ENCODE data around the gene CDKN2B-AS1. TPM values are rescaled to one million over a fixed set of nuclear protein-coding genes. Genes with fewer than 3 reads are reported as not detected.

CDKN2B-AS1 gene
- total RNA-seq, 2 experiments from 2014 or later: 0.21 to 0.23 TPM

DNA sequence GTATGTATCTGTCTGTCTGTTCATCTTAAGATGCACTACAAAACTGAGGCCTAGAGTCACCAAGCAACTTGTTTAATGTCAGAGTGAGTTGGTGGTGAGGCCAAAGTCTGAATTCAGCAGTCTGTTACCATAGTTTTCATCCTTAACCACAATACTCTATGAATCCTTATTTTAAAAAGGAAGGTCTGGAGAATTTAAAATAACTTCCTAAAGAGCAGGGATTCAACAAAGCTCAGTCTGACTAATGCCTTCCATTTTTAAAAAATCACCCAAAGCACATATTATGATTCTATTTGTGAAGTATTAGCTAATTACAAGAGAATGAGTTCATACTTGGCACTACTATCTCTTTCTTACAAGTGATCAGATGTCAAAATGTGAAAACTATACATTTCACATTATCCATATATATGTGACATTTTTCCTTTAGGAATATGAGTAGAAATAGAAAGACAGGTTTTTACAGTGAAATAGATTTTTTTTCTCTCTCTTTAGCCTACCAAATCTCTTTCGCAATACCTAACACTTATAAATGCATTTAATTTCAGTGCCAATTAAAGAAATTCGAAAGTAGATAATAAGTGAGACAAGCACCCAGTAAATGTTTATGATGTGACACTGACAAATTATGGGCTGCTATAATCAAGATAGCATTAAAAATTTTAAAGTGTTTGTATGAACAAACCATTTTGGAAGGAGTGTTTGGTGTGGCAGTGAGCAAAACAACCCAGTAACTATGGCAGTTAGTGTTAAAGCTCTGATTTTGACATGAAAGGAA is 116.8 kb downstream of the CDKN2B-AS1 start:
- CTCF ChIA-PET: interaction anchor here (1.1 to 4.2 kb wide), 2 partner anchors 8 to 33 kb away, joined by 3 to 19 read pairs; no protein-coding TSS in a partner anchor
- Mint-ChIP-seq H3K27ac (no peak overlapping the region), H3K9me3 (ENCODE audit: low read depth) (no peaks in the 10 kb centered on the region), H3K27me3 (peaks cover 22% of the 10 kb centered on the region), H3K4me3 (no peak overlapping the region), H3K4me1 (no peaks in the 10 kb centered on the region), H3K36me3 (ENCODE audit: low read depth) (no peaks in the 10 kb centered on the region)
- intact Hi-C loops (cut with DNase I, micrococcal nuclease): no loop called here
- DNase-seq: no peak
- ATAC-seq: no peak
- POLR2A ChIA-PET: no interaction called here

DNA sequence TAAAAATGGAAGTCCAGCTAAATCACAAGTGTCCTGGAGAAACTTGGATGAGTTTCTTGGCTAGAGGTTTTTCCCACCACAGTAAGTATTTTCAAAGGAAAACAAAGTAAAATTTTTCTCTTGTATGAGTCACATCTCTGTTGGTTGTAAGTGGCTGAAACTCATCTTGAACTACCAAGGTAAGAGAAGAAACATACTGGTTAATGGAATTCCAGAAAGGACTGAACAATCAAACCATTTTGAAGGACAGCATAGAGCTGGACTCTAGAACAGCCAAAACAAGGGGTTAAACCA is 117.3 kb downstream of the CDKN2B-AS1 start:
- POLR2A ChIA-PET: no interaction called here
- Mint-ChIP-seq H3K4me3 (no peak overlapping the region), H3K9me3 (ENCODE audit: low read depth) (no peaks in the 10 kb centered on the region), H3K27me3 (peaks cover 27% of the 10 kb centered on the region), H3K36me3 (ENCODE audit: low read depth) (no peaks in the 10 kb centered on the region), H3K27ac (no peak overlapping the region), H3K4me1 (no peaks in the 10 kb centered on the region)
- DNase-seq: no peak
- CTCF ChIA-PET: interaction anchor here (1.1 kb wide), 1 partner anchor 34 kb away, joined by 3 read pairs; no protein-coding TSS in a partner anchor
- no peak for ATAC-seq
- intact Hi-C loops (cut with DNase I, micrococcal nuclease): no loop called here

DNA sequence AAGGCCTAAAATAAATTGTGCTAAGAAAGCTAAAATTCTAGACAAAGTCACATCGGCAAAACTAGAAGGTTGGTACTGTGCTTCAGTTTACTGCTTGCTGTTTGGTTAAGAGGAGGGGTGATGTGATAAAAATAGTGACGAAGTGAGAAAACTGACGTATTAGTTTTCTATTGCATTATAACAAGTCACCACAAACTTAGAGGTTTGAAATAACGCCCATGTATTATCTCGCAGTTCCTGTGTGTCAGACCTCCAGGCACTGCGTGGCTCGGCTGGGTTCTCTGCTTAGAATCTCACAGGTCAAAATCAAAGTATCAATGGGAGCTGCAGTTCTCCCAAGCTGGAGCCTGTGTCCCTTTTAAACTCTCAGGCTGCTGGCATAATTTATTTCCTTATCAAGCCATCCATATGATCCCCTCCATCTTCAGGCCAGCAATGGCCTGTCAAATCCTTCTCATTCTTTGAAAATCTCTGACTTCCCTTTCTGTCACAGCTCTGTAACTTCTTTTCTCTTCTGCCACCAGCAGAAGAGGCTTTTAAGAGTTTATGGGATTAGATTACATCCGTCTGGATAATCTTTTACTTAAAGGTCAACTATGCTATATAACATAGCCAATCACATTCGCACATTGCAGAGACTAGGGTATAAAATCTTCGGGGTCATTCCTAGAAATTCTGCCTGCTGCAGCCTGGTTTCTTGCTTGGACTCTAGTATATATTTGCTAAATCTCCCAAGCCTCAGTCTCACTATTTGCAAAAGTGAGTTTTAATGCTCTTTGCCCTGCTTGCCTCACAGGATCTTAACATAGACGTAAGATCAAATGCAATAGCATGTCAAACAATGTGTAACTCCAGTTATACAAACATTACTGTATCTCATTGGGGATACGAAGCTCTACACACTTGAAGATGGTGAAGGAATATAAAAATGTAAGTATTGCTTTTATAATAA is 118.6 kb downstream of the CDKN2B-AS1 start:
- Mint-ChIP-seq H3K27ac (no peak overlapping the region), H3K4me3 (no peak overlapping the region), H3K4me1 (no peaks in the 10 kb centered on the region), H3K9me3 (ENCODE audit: low read depth) (no peaks in the 10 kb centered on the region), H3K36me3 (ENCODE audit: low read depth) (no peaks in the 10 kb centered on the region), H3K27me3 (peaks cover 27% of the 10 kb centered on the region)
- ChIA-PET CTCF (no interaction called here), POLR2A (no interaction called here)
- intact Hi-C loops (cut with DNase I, micrococcal nuclease): no loop called here
- no peak for ATAC-seq
- DNase-seq: no peak

DNA sequence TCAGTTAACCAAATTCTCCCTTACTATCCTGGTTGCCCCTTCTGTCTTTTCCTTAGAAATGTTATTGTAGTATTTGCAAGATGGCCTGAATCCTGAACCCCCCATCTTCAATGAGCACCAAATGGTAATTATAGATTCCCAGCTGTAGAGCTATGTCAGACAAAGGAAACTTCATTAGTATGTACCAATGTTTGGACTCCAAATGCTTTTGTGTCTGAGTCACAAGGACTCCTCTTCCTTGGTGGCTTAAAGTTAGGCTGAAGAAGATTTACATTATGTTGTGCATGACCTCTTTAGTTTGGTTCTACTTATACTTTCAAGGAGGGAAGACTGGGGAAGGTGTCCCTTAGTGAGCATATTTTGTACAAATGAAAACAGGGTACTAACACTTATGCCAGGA is 120.4 kb downstream of the CDKN2B-AS1 start:
- intact Hi-C loops (cut with DNase I, micrococcal nuclease): loop anchor here in 1 of 2 experiments (5.0 kb wide), 1 partner anchor 78 kb away; no protein-coding TSS in a partner anchor
- Mint-ChIP-seq H3K9me3 (ENCODE audit: low read depth) (no peaks in the 10 kb centered on the region), H3K27ac (no peak overlapping the region), H3K4me3 (no peak overlapping the region), H3K27me3 (peaks cover 23% of the 10 kb centered on the region), H3K36me3 (ENCODE audit: low read depth) (no peaks in the 10 kb centered on the region), H3K4me1 (no peaks in the 10 kb centered on the region)
- ChIA-PET CTCF (interaction anchor here (0.7 to 1.2 kb wide), 2 partner anchors 106 to 1676 kb away, joined by 3 read pairs; partner anchors contain the start of gene CDKN2B), POLR2A (no interaction called here)
- no peak for DNase-seq
- ATAC-seq: no peak

DNA sequence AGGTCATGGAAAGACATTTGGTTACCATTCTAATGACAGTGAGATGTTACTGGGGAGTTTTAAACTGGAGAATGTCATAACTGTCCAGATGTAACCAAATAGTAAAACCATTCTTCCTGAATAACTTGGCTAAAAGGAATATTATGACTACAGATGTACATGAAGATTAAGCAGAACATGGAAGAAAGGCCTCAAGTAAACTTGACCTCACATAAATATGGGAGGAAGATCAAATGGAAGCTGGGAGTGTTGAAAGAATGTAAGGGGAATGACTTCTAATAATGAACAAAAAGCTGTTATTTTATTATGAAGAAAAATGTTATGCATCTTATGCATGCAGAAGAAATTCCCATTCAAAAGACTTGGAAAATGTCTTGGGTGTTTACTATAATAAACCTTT is 122.2 kb downstream of the CDKN2B-AS1 start:
- intact Hi-C loops (cut with DNase I, micrococcal nuclease): loop anchor here in 1 of 2 experiments (5.0 kb wide), 1 partner anchor 79 kb away; no protein-coding TSS in a partner anchor
- ChIA-PET POLR2A (no interaction called here), CTCF (interaction anchor here (0.7 to 1.1 kb wide), 3 partner anchors 10 to 85 kb away, joined by 3 read pairs; no protein-coding TSS in a partner anchor)
- Mint-ChIP-seq H3K36me3 (ENCODE audit: low read depth) (no peaks in the 10 kb centered on the region), H3K9me3 (ENCODE audit: low read depth) (no peaks in the 10 kb centered on the region), H3K4me3 (no peak overlapping the region), H3K27ac (no peak overlapping the region), H3K27me3 (peaks cover 26% of the 10 kb centered on the region), H3K4me1 (no peaks in the 10 kb centered on the region)
- DNase-seq: no peak
- ATAC-seq: no peak

DNA sequence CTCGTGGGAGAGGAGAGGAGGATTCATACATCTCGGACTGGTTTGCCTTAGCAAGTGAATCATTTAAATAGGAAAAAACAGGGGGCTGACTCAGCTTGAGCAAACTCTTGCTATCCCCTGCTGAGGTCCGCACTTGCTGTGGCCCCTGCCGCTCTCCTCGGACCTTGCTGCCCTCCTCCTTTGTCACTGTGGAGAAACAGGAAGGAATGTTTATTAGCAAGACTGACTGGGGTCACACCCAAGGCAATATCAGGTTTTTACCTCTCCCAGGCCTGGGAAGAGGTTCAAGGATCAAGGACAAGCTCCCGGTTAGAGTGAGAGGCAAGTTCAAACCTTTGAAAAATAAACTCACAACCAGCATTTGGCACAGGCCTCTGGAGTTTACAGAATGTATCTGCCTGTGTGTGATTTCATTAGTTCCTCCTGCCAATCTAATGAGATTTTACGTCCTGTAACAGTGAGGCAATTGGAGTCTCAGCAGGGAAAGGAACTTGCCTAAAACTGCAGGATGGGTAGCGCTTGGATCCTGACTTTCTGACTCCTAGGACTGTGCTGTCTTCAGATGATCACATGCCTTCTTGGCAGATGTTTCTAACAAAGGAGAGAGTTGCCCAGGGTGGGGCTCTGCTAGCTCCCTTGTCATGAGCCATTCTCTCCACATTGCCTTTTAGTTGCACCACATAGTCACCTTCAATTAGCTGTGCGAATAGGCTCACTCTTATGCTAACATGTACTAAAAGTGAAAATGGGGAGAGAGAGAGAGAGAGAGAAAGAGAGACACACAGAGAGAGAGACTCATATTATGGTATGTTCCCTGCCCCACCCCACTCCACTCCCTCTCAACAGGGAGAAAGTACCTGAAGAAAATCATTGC is 123.2 kb downstream of the CDKN2B-AS1 start:
- H3K27ac Mint-ChIP-seq: no peak overlapping the region
- intact Hi-C loops (cut with DNase I, micrococcal nuclease): loop anchor here in 1 of 2 experiments (5.0 kb wide), 1 partner anchor 80 kb away; no protein-coding TSS in a partner anchor
- CTCF ChIA-PET: interaction anchor here (0.7 to 4.4 kb wide), 5 partner anchors 8 to 86 kb away, joined by 3 to 19 read pairs (median 3); no protein-coding TSS in a partner anchor
- no peaks in the 10 kb centered on the region for H3K4me1 Mint-ChIP-seq
- POLR2A ChIA-PET: no interaction called here
- H3K9me3 Mint-ChIP-seq (ENCODE audit: low read depth): no peaks in the 10 kb centered on the region
- ATAC-seq (no peak), DNase-seq (no peak)
- peaks cover 29% of the 10 kb centered on the region for H3K27me3 Mint-ChIP-seq
- H3K4me3 Mint-ChIP-seq: no peak overlapping the region
- H3K36me3 Mint-ChIP-seq (ENCODE audit: low read depth): no peaks in the 10 kb centered on the region

DNA sequence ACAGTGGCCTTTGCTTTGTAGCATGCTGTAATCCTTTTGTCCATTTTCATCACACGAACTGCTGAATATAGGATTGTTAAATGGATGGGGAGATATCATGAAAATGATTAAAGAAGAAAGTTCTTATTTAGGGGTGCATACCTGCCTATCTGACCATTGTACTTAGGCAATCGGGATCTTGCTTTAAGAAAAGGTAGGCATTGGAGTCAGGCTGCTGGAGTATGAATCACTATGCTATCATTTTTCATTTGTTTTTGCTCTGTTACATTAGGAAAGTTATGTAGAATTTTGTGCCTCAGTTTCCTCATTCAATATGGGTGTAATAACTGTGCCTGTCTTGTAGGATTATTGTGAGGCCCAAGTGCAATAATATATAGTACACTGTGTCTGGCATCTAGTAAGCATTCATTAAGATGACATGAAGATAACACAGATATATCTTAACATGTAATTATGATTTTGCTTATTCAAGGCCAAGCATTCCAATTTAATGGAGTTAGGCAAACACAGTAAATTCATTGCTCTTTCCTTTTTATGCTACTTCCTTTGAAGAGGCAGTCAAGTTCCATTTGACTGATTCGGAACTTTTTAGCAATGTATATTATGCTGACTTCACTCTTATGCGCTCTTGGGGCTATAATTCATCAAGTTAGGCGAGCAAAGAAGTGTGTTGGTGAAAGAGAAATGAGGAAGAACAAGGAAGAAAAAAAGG is 124.4 kb downstream of the CDKN2B-AS1 start:
- Mint-ChIP-seq H3K9me3 (ENCODE audit: low read depth) (peaks cover 4% of the 10 kb centered on the region), H3K4me3 (no peak overlapping the region), H3K27ac (no peak overlapping the region), H3K4me1 (no peaks in the 10 kb centered on the region), H3K36me3 (ENCODE audit: low read depth) (no peaks in the 10 kb centered on the region), H3K27me3 (peaks cover 32% of the 10 kb centered on the region)
- DNase-seq (no peak), ATAC-seq (no peak)
- intact Hi-C loops (cut with DNase I, micrococcal nuclease): loop anchor here (1.0 to 5.0 kb wide), 2 partner anchors 82 to 306 kb away; no protein-coding TSS in a partner anchor
- CTCF ChIA-PET: interaction anchor here (0.9 to 4.4 kb wide), 9 partner anchors 9 to 306 kb away, joined by 3 to 24 read pairs (median 4); partner anchors contain the start of gene CDKN2B
- POLR2A ChIA-PET: no interaction called here

DNA sequence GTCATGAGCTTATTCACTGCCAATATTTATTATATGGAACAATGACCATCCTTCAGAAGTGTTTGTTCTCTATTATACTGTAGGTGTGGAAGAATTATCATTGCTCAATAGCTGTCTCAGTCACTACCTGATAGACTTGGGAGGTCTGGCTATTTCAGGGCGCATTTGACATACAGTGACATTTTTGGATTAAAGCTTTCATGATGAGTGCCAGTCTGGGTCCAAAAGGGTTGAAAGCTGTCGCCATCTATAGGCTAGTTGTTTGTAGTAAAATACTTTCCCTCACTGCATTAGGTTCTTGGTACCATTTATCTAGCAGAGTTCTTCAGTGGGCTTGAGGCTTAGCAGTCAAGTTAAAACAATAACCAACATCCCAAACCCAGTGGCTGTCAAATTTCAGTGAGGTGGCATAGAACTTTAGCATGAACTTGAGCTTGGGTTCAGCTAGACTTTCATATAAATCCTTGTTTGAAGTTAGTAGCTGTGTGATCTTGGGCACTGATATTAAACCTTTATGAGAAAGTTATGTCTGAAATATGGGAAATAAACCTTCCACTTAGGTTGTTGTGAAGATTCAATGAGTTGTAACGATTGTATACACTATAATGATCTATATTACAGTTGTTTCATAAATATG is 125.0 kb downstream of the CDKN2B-AS1 start:
- H3K36me3 Mint-ChIP-seq (ENCODE audit: low read depth): no peaks in the 10 kb centered on the region
- ChIA-PET CTCF (interaction anchor here (0.5 to 4.4 kb wide), 10 partner anchors 10 to 306 kb away, joined by 3 to 24 read pairs (median 4); partner anchors contain the start of gene CDKN2B), POLR2A (no interaction called here)
- ATAC-seq: peak; percentile 42
- H3K27ac Mint-ChIP-seq: no peak overlapping the region
- intact Hi-C loops (cut with DNase I, micrococcal nuclease): loop anchor here (1.0 to 5.0 kb wide), 2 partner anchors 82 to 306 kb away; no protein-coding TSS in a partner anchor
- H3K4me1 Mint-ChIP-seq: no peaks in the 10 kb centered on the region
- H3K4me3 Mint-ChIP-seq: no peak overlapping the region
- DNase-seq: peak; percentile 15
- peaks cover 30% of the 10 kb centered on the region for H3K27me3 Mint-ChIP-seq
- H3K9me3 Mint-ChIP-seq (ENCODE audit: low read depth): peaks cover 4% of the 10 kb centered on the region

DNA sequence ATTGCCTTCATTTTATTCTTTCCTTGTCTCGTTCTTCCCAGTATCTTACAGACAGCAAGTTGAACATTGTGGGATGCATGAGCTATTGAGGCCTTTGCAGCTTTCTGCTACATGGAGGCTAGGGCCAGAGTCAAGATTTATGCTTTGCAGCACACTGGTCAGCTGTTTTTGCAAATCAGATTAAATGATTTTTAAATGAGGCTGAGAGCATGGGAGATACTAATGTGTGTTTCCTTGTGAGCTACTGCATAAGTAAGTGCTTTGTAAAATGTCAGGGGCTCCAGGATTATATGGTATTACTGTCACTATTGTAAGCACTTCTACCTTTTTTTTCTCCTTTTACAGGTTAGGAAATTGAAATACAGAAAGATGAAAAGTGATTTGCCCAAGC is 125.6 kb downstream of the CDKN2B-AS1 start:
- Mint-ChIP-seq H3K27me3 (peaks cover 27% of the 10 kb centered on the region), H3K4me1 (no peaks in the 10 kb centered on the region)
- intact Hi-C loops (cut with DNase I, micrococcal nuclease): no loop called here

DNA sequence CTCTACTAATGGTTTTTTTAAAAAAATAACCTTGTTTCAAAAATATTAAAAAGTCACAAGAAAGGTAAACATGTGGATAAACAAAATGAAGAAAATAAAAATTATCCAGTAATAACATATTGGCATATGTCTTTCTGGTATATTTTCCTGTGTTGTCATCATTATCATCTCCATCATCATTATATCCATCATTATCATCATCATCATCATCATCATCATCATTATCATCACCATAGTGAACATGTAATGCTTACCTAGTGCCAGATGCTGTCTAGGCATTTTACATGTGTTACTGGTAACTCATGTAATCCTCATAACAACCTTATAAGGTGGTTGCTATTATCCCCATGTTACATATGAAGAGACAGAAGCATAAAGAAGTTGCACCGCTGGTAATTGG is 126.0 kb downstream of the CDKN2B-AS1 start:
- intact Hi-C loops (cut with DNase I, micrococcal nuclease): no loop called here
- Mint-ChIP-seq H3K4me1 (no peaks in the 10 kb centered on the region), H3K9me3 (ENCODE audit: low read depth) (peaks cover 4% of the 10 kb centered on the region), H3K4me3 (no peak overlapping the region), H3K36me3 (ENCODE audit: low read depth) (no peaks in the 10 kb centered on the region), H3K27ac (no peak overlapping the region), H3K27me3 (peaks cover 27% of the 10 kb centered on the region)
- ATAC-seq: no peak
- CTCF ChIA-PET: interaction anchor here (0.6 to 4.4 kb wide), 6 partner anchors 11 to 961 kb away, joined by 3 to 24 read pairs (median 7); partner anchors contain the start of gene CDKN2B
- POLR2A ChIA-PET: no interaction called here
- no peak for DNase-seq

More for the DNA sequence above, 125.6 kb downstream of the CDKN2B-AS1 start:
- no peaks in the 10 kb centered on the region for H3K36me3 Mint-ChIP-seq (ENCODE audit: low read depth)
- POLR2A ChIA-PET: no interaction called here
- CTCF ChIA-PET: interaction anchor here (0.6 to 4.4 kb wide), 10 partner anchors 11 to 654 kb away, joined by 3 to 24 read pairs (median 4); partner anchors contain the start of gene CDKN2B
- no peak overlapping the region for H3K27ac Mint-ChIP-seq
- H3K4me3 Mint-ChIP-seq: no peak overlapping the region
- peaks cover 4% of the 10 kb centered on the region for H3K9me3 Mint-ChIP-seq (ENCODE audit: low read depth)
- ATAC-seq (no peak), DNase-seq (no peak)

Measured in activated CD4-positive, alpha-beta T cell treated with anti-CD3 and anti-CD28 coated beads for 36 hours (primary cell).